HG03342 (cell line): Measurements from ENCODE around the gene CYP2A6.
"Not testable (repeated sequence)": the region's sequence is repeated elsewhere in the genome, so short reads cannot be mapped to it uniquely, and the experiment has no call there.

ENCODE experiments used
- ATAC-seq: cut with Tn5 transposase; IDR thresholded peaks from one replicate; pipeline ENCODE4 v1.9.1; 2021; ENCODE audit warnings: mild to moderate bottlenecking, moderate library complexity; ENCODE audit not compliant: unreplicated experiment

CYP2A6 gene

DNA sequence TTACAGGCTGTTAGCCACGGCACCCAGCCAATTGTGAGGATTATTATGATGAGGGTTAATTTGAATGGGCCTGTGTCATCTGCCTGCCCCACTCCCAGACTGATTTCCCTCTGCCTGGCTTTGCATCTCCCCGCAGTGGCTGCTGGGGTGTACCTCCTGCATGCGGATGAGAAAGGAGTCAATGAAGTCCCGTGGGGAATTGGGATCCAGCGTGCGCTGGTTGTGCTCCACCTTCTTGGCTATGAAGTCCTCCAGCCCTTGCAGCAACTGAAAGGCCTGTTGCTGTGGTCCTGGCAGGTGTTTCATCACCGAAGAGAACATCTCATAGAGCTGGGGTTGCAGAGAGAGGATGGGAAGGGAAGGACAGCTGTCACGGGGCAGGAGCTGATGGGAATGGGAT lies 3.5 kb downstream of the CYP2A6 start:
- ATAC-seq: not testable (repeated sequence)

DNA sequence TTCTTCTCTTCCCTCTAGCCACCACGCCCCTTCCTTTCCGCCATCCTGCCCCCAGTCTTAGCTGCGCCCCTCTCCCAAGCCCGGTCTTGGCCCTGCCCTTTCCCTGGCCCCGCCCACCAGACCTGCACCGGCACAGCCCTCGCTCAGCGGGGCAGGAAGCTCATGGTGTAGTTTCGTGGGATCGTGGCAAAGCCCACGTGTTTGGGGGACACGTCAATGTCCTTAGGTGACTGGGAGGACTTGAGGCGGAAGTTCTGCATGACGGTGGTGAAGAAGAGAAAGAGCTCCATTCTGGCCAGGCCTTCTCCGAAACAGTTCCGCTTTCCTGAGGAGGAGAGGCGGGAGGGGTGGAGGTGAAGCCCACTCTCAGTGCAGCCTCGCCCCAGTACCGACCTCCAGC lies 6.6 kb downstream of the CYP2A6 start:
- ATAC-seq: not testable (repeated sequence)

DNA sequence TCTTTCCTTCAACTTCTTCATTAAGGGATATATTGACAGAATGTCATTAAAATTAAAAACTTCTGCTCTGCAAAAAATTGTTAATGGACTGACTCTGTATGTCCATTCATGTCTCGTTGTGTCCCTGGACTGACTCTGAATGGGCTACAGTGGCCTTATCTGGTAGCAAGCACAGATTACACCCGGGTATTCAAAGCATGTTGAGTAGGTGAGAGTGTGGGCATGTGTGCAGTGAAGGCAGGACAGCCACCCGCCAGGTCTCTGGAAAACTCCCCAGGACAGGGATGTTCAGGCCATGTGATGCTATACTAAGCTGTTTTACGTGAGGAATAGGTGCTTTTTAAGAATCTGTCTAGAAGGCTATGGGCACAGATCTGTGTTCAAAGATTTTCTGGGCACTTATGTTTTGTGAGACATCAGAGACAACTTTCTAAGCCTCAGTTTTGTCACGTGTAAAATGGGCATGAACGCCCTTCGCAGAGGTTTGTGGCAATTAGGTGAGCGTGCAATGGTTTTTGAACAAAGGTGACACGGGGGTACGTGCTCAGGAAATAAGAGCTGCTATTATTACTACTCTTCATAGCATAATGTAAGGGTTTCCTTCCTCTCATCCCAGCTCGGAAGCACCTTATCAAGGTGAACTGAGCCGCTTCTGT lies 7.1 kb downstream of the CYP2A6 start:
- ATAC-seq: not testable (repeated sequence)

DNA sequence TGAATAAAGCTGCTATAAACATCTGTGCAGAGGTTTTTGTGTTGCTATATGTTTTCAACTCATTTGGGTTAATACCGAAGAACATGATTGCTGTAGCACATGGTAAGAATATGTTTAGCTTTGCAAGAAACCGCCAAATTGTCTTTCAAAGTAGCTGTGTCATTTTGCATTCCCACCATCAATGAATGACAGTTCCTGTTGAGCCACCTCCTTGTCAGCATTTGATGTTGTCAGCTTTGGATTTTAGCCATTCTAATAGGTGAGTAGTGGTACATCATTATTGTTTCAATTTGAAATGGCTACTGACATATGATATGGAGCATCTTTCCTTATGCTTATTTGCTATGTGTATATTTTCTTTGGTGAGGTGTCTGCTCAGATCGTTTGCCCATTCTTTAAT lies 8.2 kb downstream of the CYP2A6 start:
- ATAC-seq: not testable (repeated sequence)

DNA sequence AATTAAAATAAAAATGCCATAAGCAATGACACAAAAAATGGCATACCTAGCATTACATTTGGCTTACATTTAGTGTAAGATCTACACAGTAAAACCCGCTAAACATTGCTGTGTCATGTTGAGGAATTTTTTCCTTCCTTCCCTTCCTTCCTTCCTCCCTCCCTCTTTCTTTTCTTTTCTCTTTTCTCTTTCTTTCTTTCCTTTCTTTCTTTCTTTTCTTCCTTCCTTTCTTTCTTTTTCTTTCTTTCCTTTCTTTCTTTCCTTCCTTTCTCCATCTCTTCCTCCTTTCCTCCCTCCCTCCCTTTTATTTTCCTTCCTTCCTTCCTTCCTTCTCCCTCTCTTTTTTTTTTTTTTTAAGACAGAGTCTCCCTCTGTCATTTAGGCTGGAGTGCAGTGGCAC lies 11.8 kb downstream of the CYP2A6 start:
- not testable (repeated sequence) for ATAC-seq

DNA sequence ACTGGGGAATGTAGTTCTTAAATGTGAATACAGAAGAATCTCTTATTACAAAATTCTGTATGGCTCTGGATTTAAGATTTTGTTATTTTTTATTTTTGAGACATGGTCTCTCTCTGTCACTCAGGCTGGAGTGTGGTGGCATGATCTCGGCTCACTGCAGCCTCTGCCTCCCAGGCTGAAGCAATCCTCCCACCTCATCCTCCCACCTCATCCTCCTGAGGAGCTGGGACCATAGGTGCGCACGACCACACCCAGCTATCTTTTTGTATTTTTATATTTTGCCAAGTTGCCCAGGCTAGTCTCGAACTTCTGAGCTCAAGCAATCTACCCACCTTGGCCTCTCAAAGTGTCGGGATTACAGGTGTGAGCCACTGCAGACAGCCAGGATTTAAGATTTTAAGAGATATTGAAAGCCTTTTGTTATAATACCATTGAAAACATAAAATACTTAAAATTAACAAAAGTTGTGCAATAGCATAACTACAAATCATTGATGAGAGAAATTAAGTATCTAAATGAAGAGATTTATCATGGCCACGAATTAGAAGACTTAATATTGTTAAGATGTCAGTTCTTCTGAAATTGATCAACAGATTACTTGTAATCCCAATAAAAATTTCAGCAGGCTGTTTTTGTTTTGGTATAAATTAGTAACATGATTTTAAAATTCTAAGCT lies 13.4 kb downstream of the CYP2A6 start:
- ATAC-seq: no peak

DNA sequence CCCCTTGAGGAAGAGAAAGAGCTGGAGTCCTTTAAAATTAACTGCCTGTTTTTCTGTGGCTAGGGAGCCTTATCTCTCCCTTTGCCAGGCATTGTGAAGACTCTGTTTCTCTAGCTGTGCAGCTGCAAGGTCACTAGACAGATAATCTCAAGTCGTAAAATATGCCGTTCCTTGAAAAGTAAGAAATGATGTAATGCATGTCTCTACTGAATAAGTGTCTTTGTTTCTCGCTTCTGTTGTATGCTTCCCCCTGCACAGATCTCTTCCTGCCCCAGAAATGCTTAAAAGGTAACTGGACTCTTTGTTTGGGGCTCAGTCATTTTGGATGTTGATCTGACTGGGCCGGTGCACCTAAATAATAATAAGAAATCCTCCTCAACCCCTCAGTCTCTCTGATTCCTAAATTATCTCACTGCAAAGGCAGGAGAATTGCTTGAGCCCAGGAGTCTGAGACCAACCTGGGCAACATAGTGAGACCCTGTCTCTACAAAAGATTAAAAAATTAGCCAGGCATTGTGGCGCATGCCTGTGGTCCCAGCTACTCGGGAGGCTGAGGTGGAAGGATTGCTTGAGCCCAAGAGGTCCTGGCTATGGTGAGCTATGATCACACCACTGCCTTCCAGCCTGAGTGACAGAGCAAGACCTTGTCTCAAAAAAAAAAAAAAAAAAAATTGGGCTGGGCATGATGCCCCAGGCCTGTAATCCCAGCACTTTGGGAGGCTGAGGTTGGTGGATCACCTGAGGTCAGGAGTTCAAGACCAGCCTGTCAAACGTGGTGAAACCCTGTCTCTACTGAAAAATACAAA lies 16.3 kb downstream of the CYP2A6 start:
- not testable (repeated sequence) for ATAC-seq

DNA sequence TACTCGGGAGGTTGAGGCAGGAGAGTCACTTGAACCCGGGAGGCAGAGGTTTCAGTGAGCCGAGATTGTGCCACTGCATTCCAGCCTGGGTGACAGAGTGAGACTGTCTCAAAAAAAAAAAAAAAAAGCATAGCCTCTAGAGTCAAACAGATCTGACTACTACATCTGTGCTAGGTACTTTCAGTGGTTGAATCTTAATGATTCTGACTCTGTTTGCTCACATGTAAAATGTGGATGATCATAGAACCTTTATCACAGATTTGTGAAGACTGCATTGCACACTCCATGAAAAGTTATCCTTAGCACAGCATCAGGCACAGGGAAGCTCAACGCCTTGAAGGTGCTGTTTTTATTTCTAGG lies 17.8 kb downstream of the CYP2A6 start:
- ATAC-seq: not testable (repeated sequence)

DNA sequence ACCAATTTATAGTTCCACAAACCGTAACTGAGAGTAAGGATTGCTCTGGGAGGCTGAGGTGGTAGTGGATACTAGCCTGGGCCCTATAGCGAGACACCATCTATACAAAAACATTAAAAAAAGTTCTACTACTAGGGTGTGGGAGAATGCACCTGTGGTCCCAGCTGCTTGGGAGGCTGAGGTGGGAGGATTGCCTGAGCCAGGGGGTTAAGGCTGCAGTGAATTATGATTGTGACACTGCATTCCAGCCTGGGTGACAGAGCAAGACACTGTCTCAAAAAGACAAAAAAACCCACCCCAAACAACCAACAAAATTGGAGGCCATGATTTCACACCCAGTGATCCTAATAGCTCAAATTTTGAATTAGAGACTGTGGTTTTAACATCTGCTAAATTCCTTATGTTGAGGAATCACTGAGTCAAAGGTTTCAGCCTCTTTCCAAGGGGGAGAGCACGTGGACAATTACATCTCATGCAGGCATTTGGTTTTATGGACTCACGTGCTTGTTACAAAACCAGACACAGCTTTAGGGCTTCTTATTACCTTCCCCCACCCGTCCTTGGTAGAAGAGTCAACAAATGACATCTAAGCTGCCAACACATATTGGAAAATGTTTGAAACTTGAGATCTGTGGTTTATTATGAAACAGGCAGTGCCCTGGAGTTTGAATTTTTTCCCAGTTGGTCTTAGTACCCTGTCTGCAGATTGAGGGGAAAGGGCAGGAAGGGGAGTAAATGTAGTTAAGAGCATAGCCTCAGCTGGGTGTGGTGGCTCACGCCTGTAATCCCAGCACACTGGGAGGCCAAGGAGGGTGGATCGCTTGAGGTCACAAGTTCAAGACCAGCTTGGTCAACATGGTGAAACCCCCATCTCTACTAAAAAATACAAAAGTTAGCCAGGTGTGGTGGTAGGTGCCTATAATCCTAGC lies 18.5 kb downstream of the CYP2A6 start:
- ATAC-seq: no peak

DNA sequence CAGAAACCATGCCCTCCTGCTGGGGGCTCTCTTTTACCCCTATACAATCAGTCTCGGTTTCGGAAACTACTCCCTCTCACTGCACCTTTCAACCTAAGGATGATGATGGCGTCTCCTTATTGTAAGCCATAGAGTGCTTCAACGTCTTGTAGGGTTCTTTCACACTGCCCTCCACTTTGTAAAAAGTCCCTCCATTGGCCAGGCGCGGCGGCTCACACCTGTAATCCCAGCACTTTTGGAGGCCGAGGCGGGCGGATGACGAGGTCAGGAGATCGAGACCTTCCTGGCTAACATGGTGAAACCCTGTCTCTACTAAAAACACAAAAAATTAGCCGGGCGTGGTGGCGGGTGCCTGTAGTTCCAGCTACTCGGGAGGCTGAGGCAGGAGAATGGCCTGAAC lies 19.5 kb downstream of the CYP2A6 start:
- ATAC-seq: not testable (repeated sequence)

DNA sequence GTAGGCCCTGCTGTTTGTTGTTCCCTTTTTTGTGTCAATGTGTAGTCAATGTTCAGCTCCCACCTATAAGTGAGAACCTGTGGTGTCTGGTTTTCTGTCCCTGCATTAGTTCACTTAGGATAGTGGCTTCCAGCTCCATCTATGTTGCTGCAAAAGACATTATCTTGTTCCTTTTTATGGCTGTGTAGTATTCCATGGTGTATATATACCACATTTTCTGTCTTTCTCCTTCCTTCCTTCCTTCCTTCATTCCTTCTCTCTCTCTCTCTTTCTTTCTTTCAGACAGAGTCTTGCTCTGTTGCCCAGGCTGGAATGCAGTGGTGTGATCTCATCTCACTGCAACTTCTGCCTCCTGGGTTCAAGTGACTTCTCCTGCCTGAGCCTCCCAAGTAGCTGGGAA lies 21.0 kb downstream of the CYP2A6 start:
- ATAC-seq: no peak

DNA sequence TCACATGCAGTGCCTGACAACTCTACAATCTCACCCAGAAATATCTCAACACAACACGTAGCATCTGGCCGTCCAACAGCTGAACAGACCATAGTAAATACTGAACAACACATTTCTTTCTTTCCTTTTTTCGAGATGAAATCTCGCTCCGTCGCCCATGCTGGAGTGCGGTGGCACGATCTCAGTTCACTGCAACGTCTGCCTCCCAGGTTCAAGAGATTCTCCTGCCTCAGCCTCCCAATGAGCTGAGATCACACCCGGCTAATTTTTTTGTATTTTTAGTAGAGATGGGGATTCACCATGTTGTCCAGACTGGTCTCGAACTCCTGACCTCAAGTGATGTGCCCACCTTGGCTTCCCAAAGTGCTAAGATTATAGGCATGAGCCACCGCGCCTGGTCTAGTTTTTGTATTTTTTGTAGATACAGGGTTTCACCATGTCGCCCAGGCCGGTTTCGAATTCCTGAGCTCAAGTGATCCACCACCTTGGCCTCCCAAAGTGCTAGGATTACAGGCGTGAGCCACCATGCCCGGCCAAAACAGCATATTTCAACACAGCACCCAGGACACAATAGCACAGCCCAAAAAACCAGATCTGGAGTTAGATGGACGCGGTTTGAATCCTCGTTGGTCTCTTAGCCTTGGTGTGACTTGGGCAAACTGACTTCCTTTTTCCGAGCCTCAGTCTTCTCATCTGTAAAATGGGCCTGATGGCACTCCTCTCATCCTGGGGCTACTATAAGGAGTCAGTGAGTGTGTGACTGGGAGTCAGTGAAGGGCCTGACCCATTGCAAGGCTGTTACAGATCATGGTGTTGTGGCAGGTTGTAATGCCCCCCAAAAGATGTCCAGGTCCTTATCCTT lies 22.6 kb downstream of the CYP2A6 start:
- no peak for ATAC-seq

DNA sequence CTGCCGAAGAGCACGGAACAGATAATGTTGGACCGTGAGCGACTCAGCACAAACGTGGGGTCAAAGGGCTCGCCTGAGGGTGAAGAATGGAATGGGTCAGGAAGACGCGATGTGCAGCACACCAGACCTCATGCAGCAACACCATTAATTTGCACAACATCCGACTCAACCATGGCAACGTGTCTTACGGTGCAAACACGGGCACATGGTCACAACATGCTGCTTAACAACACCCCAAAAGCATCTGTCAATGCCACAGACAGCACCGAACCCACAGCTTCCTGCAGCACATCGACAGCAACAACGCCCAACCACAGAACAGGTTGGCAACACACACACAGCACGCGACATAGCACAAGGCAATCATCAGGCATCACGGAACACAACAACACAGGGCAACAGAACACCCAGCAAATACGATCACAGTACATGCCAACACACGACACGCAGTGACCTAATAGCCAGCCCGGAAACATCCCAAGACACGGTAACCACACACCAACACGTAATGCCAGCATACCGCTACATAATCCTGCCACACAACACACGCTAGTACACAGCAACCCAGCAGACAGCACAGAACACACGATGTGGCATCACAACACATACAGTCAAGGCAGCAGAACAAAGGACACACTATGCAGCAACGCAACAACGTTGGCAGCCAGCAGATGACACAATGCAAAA lies 23.4 kb downstream of the CYP2A6 start:
- ATAC-seq: not testable (repeated sequence)

DNA sequence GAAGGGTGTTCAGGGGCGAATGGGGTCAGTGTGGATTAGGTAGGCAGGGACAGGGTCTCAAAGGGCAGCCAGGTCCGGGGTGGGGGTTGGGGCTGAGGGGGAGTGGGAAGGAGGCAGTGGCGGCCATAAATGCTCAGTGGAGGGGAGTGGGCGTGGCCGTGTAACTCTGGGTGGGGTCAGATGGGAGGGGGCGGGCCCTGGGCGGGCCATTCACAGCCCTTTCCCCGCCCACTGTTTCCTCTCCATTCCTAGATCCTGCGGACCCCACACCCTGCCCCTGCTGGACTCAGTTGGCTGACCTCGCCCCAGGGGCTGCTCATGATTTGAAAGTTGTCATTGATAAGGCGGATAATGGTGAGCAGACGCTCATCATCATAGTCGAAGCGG lies 23.9 kb downstream of the CYP2A6 start:
- not testable (repeated sequence) for ATAC-seq

DNA sequence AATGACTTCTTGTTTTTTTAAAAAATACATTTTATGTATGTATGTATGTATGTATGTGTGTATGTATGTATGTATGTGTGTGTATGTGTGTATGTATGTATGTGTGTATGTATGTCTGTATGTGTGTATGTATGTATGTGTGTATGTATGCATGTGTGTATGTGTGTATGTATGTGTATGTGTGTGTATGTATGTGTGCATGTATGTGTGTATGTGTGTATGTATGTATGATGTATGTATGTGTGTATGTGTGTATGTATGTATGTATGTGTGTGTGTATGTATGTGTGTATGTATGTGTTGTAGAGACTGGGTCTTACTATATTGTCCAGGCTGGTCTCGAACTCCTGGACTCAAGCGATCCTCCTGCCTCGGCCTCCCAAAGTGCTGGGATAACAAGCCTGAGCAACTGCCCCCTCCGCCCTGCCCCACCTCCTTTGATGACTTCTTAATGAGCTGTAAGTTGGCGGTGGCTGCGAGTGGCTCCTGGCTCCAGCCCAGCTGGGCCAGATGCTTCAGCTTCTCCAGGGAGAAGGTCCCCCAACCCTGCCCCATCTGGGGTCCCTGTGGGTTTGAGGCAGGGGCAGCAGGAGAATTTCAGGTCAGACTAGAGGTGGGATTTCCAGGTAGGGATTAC lies 24.7 kb downstream of the CYP2A6 start:
- ATAC-seq: not testable (repeated sequence)

DNA sequence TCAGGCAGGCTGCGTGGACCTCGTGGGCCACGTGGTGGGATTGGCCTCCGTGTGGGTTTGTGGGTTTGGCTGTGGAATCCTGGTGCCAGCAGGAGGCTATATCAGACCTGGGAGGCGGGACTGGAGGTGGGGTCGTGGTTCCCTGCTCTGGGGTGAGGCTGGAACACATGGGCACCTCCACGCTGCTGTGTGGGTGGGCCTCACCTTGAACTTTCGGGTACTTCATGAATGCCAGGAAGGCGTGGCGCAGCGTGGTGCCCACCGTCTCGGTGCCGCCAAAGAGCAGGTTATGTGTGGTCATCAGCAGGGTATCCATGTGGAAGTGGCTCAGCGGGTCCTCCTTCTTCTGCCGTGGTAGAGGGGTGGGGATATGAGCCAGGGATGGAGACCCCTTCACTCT lies 25.3 kb downstream of the CYP2A6 start:
- not testable (repeated sequence) for ATAC-seq

DNA sequence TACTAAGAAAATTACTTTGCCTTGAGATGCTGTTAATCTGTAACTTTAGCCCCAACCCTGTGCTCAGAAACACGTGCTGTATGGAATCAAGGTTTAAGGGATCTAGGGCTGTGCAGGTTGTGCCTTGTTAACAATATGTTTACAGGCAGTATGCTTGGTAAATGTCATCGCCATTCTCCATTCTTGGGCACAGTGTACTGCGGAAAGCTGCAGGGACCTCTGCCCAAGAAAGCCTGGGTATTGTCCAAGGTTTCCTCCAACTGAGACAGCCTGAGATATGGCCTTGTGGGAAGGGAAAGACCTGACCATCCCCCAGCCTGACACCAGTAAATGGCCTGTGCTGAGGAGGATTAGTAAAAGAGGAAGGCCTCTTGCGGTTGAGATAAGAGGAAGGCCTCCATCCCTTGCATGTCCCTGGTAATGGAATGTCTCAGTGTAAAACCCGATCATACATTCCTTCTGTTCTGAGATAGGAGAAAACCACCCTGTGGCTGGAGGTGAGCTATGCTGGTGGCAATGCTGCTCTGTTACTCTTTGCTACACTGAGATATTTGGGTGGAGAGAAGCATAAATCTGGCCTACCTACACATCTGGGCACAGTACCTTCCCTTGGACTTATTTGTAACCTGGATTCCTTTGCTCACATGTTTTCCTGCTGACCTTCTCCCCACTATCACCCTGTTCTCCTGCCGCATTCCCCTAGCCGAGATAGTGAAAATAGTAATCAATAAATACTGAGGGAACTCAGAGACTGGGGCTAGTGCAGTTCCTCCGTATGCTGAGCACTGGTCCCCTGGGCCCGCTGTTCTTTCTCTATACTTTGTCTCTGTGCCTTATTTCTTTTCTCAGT lies 27.3 kb downstream of the CYP2A6 start:
- ATAC-seq: not testable (repeated sequence)

DNA sequence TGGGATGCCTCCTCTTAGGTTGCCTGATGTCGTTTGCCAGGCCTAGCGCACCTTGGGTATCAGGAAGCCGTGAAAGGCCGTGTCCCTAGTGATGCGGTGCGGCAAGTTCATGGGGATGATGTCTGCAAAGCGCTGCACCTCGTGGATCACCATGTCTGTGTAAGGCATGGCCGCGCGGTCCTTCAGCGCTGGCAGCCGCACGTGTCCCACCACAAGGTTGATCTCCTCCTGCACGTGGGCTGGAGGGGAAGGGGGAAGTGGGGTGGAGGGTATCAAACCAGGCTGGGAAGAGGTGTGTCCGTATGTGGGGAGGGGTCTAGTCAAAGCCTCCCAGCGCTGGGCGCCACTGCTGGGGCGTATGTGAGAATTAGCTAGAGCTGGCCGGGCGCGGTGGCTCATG lies 28.1 kb downstream of the CYP2A6 start:
- no peak for ATAC-seq
